GM10266 (cell line): Measurements from ENCODE around the gene FBP1.

ENCODE experiments used
- DNase-seq: peaks from one replicate; pipeline ENCODE4 v3.0.0; 2012; ENCODE audit errors: extremely low spot score
- TF ChIP-seq, protein P1 (sequence below): IDR thresholded peaks from 2 replicates; pipeline ENCODE4 v1.5.1; 2012; ENCODE audit warnings: mild to moderate bottlenecking, low read depth; ENCODE audit not compliant: control insufficient read depth, insufficient read depth; ENCODE audit errors: missing control alignments

Gene FBP1

DNA sequence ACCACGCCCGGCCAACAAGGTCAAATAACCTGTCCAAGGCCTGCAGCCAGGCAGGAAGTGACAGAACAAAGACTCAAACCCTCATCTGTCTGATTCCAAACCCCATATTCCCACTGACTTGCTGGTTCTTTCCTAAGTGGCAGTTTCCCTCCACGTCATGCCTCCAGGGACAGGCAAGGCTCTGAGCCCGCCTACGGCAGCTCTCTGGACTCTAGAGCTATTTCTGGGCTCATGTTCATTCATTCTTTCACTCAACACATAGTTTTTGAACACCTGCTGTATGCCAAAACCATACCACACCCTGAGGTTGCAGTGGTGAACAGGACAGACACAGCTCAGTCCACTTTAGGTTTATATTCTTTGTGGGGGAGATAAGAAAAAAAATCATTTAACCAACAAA lies 5.2 kb upstream of the FBP1 start:
- no peak for DNase-seq
- TF ChIP-seq, protein P1, sequence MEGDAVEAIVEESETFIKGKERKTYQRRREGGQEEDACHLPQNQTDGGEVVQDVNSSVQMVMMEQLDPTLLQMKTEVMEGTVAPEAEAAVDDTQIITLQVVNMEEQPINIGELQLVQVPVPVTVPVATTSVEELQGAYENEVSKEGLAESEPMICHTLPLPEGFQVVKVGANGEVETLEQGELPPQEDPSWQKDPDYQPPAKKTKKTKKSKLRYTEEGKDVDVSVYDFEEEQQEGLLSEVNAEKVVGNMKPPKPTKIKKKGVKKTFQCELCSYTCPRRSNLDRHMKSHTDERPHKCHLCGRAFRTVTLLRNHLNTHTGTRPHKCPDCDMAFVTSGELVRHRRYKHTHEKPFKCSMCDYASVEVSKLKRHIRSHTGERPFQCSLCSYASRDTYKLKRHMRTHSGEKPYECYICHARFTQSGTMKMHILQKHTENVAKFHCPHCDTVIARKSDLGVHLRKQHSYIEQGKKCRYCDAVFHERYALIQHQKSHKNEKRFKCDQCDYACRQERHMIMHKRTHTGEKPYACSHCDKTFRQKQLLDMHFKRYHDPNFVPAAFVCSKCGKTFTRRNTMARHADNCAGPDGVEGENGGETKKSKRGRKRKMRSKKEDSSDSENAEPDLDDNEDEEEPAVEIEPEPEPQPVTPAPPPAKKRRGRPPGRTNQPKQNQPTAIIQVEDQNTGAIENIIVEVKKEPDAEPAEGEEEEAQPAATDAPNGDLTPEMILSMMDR: no peak

DNA sequence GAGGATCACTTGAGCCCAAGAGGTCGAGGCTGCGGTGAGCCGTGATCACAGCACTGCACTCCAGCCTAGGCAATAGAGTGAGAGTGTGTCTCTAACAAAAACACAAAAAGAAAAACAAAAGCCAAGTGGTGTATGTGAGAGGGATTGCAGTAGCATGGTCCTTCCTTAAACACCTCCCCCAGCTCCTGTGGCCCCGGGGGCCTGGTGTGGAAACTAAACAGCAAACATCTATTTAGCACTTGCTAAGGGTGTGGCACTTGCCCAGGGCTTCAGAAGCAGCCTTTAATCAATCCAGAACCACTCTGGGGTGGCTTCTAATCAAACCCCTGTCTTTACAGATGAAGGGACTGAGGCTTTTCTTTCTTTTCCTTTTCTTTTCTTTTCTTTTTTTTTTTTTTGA lies 4.4 kb upstream of the FBP1 start:
- no peak for DNase-seq
- TF ChIP-seq, protein P1: no peak

DNA sequence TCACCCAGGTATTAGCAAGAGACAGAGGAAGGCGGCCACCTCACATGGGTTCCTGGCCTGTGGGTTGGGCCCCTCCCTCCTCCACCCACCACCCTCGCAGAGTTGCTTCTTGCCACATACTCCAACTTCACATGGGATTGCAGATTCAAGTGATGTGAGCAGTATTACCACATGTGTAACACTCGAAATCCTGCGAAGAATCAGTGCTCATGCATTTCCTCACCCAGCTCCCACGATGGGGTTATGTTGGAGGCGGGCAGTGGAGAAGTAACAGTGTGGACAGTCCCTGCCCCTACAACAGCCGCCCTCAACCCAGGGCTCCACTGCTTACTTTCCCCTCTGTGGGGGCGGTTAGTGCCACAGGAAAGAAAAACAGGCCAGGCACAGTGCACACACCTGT lies 3.9 kb upstream of the FBP1 start:
- no peak for DNase-seq

DNA sequence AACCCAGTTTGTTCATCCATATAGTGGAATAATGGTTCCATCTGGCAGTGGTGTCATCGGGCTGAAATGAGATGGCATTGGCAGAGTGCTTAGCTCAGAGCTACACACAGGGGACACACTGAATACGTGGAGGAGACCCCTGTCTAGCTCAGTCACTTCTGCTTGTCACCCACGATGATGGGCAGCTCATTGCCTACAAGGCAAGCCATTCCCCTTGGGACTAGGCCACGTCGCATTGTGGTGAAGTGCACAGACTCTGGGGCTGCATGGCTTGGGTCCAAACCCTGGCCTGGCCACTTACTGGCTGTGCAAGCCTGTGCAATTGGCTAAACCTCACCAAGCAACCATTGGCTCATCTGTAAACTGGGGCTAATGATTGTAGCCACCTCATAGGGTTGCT lies 3.2 kb upstream of the FBP1 start:
- DNase-seq: no peak
- TF ChIP-seq, protein P1: no peak

More for the DNA sequence above, 3.9 kb upstream of the FBP1 start:
- TF ChIP-seq, protein P1: no peak

GRCh38 chr9:94639999-94640376 lies 670 bp upstream of the FBP1 start:
- DNase-seq: no peak
- TF ChIP-seq, protein P1: no peak

DNA sequence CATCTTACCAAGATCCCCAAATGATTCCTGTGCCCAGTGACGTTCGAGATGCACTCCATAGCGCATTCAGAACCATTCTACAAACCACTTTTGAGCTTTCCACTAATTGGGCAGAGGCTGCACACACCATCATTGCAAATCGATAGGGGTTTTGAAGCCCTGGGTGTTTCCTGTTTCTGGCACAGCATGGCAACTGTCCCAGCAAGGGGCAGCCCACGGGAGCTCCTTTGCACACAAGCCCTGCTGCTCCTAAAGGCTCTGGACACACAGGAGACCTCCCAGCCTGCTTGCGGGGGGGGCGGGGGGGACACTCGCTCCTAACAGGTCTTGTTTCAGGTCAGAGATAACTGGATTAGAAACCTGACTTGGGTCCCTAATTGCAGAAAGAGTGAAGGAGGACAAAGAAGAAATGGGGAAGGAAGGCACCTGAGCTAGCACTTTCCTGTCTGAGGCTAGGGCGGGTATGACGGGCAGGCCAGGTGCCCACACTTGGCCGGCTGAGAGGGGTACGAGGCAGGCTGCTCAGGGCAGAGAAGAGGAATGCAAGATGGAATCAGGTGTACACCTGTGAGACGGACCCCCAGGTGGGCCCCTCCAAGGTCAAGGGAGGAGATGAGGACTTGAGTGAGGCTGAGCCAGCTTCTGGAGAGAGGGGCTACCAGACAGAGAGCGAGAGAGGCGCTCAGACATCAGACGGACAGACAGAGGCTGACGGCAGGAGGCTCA lies 820 bp downstream of the FBP1 start:
- TF ChIP-seq, protein P1: no peak
- no peak for DNase-seq

GRCh38 chr9:94632737-94633136 lies 6.6 kb downstream of the FBP1 start:
- TF ChIP-seq, protein P1: no peak
- no peak for DNase-seq
